NCI-H1436 (cell line): Measurements from ENCODE around the gene TAT.
A peak's percentile ranks its signal among the peaks of the same experiment; 100 is the strongest.

Experiments used
- DNase-seq: peaks from one replicate; lab custom pipeline; 2025; lab: John Stamatoyannopoulos, UW

TAT gene

DNA sequence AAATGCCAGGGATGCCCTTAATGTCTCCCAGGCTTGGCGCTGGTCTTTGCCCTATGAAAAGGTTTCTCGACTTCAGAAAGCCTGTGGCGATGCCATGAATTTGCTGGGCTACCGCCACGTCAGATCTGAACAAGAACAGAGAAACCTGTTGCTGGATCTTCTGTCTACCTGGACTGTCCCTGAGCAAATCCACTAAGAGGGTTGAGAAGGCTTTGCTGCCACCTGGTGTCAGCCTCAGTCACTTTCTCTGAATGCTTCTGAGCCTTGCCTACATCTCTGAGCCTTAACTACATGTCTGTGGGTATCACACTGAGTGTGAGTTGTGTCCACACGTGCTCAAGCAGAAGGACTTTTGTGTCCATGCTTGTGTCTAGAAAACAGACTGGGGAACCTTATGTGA lies 39.2 kb downstream of the TAT start:
- DNase-seq: peak; percentile 32

DNA sequence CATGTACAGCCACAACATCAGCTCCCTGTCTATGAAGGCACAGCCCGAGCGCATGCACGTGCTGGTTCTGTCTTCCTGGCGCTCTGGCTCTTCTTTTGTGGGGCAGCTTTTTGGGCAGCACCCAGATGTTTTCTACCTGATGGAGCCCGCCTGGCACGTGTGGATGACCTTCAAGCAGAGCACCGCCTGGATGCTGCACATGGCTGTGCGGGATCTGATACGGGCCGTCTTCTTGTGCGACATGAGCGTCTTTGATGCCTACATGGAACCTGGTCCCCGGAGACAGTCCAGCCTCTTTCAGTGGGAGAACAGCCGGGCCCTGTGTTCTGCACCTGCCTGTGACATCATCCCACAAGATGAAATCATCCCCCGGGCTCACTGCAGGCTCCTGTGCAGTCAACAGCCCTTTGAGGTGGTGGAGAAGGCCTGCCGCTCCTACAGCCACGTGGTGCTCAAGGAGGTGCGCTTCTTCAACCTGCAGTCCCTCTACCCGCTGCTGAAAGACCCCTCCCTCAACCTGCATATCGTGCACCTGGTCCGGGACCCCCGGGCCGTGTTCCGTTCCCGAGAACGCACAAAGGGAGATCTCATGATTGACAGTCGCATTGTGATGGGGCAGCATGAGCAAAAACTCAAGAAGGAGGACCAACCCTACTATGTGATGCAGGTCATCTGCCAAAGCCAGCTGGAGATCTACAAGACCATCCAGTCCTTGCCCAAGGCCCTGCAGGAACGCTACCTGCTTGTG lies 40.0 kb downstream of the TAT start:
- no peak for DNase-seq

DNA sequence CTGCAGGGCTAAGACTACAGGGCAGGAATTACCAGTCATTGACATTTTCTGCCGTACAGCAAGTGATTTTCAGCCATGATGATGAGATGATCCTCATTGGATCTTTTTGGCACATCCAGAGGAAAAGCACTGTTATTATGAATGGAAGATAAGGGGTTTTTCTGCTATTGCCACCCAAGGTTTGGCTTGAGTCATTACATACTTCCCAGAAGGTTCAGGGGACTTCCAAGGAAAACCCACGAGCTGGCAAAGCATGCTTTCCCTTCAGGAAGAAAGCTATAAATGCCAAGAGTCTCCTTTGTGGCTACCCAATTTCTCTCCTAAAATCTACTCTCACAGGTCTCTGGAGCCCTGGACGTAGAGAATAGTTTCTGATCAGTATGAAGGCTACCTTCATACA lies 44.5 kb downstream of the TAT start:
- DNase-seq: no peak

DNA sequence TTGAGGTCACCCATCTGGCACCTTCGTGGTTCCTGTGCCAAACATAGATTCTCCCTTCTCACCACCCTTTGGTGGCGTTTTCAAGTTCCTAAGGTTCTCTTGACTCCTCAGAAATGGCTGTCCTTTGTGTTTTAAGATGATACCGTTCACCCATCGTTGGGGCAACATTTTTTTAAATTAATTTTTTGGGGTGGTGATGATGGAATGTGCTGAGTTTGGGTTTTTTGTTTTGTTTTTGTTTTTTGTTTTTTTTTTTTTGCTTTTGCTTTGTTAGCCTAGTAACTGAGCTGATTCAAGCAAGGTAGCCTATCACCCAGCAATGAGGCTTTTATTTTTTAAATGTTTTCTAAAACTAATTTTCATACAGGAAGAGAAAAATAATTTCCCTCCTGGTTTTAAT lies 48.0 kb downstream of the TAT start:
- DNase-seq: no peak

DNA sequence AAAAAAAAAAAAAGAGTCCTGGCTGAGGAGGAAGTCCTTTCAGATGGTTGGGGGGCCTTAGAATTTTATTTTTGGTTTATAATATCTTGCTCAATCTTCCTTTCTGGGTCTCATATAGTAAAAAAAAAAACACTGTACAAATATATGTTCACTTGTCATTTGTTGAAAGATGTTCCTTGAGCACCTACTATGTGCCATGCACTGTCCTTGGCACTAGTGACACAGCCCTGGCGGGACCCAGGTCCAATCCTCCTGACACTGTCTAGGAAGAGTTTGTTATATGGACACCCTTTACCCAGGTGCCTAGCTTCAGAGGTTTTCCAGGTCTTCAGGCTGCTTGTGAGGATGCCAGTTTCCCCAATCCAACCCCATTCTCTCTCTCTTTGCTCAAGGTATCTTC lies 48.6 kb downstream of the TAT start:
- no peak for DNase-seq

DNA sequence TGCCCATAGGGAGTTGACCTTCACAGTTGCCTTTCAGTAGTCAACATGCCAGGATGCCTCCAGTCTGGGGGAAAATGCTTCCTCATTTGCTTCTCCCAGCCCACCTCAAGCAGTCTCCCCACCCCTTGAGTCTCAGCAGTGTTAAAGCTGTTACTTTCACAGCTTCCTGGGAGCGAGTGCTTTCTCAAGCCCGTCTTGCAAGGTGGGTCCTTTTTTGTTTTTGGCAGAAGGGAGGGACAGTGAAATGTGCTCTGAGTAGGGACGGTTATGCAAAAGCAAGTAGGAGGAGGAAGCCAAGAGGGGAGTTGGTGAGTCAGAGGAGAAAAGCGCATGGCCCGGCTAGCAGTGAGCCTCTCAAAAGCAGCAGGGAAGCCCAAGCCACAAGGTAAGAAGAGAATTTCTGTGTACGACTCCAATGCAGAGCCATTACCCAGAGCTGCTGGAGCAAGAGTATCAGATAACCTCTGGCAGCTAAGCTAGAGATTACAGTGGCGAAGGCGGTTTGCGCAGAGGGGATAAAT lies 50.7 kb downstream of the TAT start, which contains the start of gene CHST4:
Gene CHST4 (plus strand): TSS at position 316 of the 521 bp plus-strand sequence. CDS start 10,252 bp downstream, outside the sequence.
- peak; percentile 23 for DNase-seq

DNA sequence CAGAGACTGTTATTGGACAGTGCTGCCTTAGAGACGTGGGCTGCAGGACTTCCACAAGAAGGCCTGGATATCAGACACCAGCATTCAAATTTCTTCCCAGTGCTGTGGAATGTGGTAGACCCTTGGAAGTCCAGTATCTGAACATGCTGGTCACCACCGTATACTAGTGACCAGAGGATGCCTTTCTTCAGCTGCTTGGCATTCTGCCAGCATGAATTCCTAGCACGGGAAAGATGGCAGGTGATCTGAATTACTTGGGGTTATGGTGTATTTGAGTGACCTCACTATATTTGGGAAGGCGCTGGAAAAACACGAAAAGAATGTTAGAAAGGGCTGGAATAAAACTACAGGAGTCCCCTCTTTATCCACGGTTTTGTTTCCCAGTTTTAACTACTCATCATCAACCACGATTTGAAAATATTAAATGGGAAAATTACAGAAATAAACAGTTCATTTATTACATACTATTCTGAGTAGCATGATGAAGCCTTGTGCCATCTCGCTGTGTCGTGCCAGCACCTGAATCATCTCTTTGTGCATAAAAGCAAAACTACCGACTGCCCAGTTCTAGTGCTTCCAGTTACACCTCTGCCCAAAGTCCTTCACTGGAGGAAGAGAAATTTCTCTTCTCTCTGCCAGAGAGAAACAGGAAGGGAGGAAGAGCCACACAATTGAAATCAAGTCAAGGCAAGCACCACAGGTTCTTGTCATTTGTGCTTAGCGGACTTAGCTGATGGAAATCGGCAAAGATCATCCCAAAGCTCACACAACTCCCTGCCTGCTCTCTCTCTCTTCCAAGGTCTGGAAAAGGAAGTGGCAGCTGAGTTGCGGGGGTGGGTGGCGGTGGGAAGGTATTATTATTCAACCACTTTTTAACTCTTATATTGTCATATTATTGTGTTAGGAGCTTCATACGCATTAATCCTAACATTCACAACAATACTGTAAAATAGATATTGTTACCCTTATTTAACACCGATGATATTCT lies 52.0 kb downstream of the TAT start:
- no peak for DNase-seq

DNA sequence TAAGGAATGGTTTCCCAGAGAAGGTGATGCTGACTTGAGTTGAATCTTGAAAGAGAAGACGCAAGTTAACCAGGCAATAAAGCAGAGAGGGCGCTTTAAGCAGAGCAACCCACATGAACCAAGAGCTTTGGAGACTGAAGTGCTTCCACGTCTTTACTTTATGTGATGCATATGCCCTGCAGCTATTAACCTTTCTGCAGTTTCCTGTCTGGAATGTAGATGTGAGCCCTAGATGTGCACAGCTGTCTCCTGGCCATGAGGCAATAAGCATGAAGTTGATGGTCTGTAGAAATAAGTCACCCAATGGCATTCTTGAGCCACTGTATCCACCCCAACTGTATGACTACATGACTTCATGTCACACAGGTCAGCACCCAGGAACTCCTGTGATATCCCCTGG lies 56.3 kb downstream of the TAT start:
- DNase-seq: no peak
